T-helper 9 cell (primary cell): ENCODE data around the gene FZD10.

Source experiments
- DNase-seq: peaks from one replicate; pipeline ENCODE4 v3.0.0-alpha.2; 2020

Gene FZD10

DNA sequence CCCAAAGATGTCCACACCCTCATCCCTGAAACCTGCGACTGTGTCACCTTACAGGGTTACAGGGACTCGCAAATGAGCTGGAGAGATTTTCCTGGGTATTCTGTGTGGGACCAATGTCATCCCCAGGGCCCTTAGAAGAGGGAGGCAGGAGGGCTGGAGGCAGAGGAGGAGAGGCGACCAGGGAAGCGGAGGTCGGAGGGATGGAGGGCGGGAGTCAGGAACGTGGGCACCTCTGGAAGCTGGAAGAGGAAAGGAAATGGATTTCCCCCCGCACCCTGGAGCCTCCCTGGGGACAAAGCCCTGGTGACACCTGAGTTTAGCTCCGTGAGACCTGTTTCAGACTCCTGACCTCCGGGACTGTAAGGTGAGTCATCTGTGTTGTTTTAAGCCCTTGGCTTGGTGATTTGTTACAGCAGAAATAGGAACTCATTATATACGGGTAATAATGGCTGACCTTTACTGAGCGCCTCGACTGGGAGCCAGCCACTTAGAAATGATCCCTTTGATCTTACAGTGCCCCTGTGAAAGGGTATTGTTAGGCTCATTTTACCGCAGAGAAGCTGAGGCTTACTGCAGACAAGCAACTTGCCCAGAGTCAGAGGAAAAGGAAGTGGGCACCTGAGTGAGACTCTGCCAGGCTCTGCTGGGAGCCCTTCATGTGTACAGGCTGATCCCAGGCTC is 29.3 kb upstream of the FZD10 start:
- DNase-seq, result no peak

DNA sequence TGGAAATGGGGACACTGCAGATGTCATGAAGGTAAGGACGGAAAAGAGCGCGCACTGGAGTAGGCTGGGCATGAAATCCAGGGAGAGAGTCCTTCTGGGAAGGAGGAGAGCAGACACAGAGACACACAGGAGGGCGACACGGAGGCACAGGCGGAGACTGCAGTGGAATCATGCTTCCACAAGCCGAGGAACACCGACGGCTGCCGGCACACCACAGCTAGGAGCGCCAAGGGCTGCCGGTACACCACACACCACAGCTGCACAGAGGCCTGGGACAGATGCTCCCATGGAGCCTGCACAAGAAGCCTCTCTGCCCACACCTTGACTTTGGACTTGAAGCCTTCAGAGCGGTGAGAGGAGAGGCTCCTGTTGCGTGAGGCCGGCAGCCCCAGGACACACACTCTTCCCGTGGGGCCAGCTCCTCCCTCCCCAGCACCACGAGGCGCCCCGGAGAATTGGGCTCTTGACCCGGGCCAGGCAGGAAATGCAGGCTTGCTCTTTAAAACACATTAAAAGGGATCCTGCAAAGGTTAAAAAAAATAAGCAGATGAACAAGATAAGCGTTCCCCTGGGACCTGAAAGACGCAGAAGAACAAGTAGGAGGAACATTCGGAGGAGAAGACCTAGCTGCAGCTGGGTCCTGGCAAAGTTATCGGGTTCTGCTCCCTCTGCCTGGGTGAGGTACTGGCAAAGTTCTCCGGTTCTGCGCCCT is 28.3 kb upstream of the FZD10 start:
- DNase-seq, result no peak

DNA sequence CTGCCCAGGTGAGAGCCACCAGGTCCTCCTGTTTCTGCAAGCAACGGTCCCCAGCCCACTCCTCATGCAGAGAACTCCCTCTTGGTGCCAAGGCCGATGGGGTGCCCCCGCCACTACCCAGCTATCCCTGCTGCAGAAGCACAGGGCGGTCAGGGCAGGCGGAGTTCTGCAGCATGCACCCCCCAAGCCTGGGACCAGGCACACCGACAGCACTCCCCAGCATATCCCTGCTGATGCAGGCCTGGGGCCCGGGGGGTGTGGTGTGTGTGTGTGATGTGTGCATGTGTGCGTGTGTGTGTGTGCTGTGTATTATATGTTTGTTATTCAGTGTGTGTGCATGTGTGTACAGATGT is 27.7 kb upstream of the FZD10 start:
- DNase-seq, result no peak

DNA sequence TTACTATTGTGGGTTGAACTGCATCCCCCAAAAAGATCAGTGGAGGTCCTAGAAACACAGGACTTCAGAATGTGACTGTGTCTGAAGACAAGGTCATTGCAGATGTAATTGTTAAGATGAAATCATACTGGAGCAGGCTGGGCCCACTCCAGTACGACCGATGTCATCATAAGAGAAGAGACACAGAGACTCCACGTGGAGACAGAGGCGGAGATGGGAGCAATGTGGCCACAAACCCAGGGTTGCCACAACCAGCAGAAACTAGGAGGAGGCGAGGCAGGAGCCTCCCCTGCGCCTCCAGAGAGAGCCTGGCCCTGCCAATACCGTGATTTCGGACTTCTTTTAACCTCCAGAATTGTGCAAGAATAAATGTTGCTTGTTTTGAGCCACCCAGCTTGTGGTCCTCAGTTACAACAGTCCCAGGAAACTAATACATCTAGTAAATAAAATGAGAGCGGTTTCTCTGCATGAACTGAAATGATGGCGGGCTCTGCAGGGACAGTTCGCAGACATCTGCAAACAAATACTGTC is 25.7 kb upstream of the FZD10 start:
- no peak for DNase-seq

DNA sequence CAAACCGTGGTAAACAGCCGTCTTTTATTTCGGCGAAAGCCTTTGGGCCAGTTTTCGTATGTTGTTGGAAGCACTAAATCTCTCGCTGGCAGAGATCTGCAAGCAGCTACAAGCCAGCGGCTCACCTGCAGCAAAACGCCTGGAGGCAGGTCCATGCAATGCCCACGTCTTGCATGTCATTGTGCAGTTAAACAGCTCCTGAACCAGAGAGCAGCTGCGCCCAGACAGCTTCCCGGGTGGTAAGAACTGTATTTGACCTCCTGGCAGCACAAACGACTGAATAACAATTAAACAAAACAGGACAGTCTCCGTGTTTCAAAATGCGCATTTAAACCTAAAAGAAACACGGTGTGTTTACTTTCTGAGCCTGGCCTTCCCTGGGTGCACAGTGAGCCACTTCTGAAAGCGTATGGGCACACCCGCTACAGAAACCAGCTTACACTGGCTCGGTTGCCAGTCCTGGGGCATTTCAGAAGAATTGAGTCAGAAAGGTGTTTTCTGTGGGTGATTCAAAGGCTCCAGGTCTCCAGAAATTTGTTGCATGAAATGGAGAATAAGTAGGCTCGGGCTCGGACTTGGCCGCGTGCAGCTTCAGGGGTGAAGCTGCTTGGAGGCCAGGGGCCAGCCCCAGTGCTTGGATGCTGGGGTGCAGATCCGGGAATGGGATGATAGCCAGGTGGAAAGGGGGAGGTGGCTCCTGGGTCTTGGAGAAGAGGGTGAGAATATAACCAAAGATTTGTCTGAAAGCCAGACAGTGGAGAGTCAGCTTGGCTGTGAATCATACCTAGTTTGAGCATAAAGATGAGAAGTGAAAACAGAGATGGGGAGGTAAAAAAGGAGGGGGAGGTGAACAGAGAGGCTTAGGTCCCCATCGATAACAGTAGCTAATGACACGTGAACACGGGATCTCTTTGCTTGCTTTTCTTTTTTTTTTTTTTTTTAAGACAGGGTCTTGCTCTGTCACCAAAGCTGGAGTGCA is 24.9 kb upstream of the FZD10 start:
- no peak for DNase-seq

DNA sequence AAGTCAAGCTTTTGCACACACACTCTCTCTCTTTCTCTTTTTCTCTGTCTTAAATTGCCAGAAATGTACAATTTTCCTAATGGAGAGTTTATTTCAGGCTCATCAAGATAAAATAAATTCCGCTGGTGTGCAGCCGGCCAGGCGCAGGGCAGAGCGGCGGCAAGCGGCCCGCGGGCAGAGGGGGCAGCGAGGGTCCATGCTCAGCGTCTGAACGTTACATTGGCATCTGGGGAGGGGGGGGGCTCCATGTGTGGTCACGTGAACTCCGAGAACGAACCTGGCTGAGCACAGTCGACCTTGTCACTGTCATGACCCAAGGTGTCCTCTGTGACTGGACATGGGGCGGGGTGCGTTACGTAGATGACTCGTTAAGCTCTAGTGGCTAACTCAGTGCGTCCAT is 23.8 kb upstream of the FZD10 start:
- DNase-seq, result no peak

DNA sequence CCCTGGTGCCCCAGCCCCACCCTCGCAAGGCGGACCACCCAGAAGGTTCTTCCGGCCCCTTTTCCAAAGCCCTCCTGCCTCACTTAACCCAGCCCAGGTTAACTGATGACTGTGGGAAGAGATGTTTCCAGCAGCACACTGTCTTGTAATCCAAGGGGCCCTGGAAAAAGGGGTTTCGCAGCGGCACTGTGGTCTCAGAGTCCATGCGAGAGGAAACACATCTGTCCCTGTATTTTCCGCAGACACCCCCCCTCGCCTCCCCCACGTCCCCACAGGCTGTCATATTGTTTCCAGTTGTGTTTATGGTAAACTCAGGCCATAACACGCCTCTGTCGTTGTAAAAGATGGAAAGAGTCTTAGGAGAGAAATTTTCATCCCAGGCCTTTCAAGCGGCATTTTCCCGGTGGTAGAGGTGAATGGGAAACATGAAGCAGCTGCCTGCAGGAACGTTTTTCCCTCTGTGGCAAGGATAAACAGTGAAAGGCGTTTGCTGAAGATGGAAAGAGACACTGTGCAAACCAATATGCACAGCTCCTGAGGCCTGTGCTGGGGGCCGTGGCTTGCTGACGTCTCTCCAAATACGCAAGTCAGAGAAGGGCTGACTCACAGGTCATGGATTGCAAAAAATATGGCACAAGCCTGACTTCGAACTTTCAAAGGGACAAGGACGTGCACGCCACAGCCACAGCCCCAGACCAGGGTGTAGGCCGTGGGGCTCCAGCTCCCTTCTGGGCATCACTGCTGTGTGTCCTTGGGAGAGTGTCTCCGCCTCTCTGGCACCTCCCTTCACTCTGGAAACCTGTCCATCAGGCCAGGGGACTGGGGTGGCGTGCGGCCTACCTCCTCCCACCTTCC is 22.5 kb upstream of the FZD10 start:
- no peak for DNase-seq

DNA sequence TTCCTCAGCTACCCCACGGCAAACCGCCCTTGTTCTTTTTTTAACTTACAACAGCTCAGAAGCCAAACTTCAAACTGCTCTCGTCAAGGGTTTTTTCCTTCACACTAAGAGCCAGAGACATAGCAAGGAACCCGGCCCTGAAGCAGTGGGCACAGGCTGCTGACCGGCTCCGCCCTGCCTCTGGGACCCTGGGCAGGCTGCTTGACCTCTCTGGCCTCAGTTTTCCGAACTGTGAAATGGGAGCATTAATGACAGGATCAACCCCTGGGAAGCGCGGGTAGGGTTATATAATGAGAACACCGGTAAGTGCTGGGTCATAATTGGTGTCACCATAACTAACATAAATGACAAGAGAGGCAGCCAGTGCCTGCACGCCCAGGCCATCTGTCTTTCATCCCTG is 21.2 kb upstream of the FZD10 start:
- no peak for DNase-seq

DNA sequence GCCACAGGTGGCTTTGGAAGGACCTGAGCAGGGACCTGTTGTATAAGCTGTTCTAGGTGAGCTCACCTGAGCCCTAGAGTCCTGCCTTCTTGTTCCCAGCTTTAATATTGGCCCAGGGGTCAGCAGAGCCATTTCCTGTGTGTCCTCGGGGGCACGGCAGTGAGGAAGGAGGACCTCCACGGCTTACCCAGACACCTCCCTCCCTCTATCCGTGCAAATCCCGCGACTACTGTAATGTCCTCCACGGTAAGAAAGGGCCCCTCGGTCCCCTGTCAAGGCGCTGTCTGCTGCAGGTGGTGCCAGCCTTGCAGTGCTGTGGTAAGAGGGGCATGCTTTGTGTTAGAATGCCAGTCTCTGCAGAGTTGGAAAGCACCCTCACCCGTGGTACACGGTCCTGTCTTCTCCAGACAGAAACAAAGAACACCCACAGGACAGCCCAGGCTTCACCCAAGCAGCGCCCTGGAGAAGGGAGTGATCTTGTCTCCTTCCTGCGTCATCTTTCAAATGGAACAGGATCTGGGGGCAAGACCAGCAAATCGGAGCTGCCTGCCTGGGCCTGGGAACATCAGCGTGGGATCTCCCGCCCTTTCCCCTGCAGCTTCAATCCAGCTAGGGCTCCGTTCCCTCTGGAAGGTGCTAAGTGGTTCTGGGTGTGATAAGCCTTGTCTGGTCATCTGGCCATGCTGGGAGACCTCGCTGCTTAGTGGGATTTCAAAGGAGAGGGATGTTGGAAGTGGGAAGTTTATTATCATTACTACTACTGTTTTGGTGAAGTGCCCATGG is 20.2 kb upstream of the FZD10 start:
- no peak for DNase-seq

DNA sequence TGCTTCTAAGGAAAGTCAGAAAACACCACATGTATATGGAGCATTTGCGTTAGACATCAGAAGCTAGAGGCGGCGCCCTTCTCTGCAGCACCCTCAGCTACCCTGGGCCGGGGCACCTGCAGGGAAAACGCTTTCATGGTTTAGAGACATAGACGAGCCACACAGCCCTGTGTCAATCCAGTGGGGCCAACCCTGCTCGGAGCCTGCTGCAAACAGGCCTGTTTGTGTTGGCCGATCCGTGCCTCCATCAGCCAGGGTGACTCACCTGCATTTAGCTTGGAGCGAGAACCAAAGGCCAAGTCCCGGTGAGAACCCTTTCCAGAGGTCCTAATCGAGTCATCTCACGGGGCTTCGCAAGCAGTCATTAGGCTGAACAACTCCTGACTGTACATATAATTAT is 19.5 kb upstream of the FZD10 start:
- DNase-seq, result no peak

DNA sequence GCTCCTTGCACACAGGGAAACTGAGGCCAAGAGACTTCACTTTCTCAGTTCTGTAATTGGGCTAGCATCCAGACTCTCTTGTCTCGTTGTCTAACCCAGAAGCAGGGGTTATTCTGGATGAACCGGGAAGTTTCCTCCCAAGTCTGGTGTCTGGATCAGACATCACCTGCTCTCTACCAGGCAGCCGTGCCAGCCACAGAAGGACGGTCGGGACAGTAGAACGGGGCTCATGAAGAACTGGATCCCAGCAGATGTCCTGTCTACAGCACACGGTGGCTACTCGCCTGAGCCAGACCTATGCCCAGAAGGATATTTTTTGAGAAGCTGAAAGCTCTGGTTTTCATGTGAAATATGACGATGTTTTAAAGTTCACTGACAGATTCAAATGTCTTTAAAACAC is 19.1 kb upstream of the FZD10 start:
- no peak for DNase-seq

DNA sequence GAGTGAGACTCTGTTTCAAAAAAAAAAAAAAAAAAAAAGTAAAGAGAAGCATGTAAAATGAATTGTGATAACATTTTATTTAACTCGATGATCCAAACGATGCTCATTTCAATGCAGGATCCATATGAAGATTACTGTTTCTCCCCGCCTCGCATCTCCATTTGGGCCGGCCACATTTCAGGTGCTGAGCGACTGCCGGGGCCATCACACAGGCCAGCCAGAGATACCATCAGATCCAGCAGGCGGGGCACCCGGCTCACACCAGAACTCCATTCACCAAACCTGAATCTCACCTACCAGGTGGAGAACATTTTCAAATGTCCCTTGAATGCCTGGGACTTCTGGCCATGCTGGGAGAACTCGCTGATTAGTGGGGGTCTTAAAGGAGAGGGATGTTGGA is 18.0 kb upstream of the FZD10 start:
- DNase-seq, result no peak

DNA sequence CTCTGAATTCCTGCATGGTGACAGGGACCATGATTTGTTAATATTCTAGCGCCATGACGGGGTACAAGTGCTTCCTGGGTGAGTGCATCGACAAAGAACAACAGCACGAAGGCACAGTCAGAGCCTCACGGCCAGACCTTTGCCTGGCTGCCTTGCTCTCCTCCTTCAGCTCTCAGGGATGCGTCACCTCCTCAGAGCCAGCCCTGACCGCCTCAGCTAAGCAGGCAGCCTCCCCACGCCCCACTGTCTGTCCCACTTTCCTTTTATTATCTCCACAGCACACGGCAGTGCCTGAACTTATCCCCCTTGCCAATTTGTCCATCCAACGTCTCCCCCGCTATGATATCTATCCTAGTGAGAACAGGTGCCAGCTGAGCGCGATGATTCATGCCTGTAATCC is 16.5 kb upstream of the FZD10 start:
- DNase-seq, result no peak

DNA sequence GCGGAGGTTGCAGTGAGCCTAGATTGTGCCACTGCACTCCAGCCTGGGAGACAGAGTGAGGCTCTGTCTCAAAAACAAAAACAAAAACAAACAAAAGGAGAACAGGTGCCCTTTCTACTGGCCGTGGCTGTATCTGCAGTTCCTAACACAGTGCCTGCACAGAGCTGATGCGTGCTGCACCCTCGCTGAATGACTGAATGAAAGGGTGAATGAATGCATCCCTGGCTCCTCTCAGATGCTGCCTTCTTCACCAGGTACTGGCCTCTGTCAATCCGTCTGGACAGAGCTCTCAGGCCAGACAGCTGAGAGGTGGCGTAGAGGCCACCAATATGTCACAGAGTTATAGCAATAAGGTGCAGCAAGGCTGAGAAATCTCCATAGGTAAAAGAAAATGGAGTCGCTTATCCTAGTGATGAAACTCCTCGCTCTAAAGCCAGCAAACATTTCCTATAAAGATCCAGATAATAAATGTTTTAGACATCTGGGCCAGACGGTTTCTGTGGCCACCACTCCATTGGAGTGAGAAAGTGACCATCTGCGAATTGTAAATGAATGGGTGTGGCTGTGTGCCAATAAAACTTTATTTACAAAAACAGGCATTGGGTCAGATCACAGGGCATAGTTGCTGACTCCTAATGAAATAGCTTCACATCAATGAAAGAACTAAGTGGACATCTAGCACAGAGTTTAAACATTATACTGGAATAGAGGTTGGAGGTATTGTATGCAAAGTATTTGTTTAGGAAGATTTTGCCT is 15.9 kb upstream of the FZD10 start:
- DNase-seq, result no peak

DNA sequence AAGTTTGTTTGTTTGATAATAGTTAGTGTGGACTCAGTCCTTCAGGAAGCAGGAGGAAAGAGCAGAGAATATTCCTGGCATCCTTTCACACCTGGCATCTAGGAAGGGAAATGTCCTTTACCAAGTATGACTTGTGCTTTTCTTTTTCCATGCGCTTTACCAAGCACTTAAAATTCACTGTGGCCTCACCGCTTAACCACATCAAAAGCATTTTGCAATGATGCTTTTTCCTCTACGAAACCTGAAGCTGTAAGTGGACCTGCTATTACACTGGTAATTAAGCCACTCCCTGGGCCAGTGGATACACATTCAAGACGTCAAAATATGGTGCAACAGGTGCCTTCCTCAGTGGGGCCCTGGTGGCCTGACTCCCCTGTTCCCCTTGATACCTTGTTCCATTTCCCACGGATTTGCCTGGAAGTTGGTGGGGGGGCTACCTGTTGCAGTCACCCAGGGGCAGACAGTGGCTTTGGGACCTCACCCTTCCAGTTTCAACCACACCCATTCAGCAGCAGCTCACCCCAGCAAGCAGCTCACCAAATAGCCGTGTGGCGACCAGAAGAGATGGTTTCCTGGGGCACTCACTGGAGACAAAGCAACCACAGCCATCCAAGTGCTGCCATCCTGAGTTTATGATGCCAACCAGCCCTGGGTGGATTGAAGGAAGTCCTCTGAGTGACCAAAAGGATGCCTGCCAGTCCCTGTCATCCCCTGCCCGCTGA is 14.2 kb upstream of the FZD10 start:
- no peak for DNase-seq

DNA sequence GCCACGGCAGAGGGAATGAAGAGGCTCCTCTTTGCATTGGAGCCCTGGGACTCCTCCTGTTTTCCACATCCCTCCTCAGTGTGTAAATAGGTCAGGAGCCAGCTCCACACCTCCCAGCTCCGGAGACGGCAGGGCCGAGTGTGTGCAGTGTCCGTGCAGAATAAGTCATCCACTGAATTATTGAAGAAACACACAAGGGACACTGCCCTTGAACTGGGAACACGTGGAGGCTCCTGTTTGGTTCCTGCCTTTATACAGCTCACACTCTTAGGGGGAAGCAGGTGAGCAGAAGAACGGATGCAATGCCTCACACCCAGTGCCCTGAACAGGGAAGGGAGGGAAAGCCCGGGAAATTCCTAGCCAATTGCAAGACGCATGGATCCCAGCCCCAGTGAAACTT is 10.4 kb upstream of the FZD10 start:
- no peak for DNase-seq

DNA sequence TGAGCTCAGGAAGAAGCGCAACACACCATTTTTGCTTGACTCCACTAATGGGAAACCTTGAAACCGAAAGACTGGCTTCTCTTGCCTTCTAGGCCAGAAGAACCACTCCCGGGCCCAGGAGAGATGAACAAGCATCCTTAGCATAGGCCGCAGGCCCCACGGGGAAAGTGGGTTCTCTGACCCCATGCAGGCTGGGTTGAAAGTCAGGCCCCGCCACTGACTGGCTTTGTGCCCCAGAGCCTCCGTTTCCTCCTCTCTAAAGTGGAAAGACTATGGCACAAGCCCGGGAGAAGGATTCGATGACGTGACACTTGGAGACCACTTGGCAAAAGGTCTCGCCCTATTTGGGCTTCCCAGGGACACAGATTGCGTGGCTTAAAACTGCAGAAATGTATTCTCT is 9.9 kb upstream of the FZD10 start:
- DNase-seq, result no peak

DNA sequence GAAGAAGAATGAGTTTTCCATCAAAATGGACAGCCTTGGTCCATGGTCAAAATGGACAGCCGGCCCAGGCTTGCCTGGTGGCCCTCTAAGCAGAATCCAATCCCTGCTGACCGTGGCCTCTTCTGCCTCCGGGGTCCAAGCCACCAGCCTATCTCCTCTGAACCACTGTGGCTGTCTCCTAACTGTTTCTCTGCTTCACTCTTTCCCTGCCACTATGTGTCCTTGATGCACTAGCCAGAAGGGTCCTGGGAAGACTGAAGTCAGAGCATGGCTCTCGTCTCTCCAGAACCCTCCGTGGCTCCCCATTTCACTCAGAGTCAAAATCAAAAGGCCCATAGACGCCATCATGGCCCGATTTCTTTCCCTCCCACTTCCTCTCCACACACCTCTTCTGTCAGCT is 8.5 kb upstream of the FZD10 start:
- no peak for DNase-seq

DNA sequence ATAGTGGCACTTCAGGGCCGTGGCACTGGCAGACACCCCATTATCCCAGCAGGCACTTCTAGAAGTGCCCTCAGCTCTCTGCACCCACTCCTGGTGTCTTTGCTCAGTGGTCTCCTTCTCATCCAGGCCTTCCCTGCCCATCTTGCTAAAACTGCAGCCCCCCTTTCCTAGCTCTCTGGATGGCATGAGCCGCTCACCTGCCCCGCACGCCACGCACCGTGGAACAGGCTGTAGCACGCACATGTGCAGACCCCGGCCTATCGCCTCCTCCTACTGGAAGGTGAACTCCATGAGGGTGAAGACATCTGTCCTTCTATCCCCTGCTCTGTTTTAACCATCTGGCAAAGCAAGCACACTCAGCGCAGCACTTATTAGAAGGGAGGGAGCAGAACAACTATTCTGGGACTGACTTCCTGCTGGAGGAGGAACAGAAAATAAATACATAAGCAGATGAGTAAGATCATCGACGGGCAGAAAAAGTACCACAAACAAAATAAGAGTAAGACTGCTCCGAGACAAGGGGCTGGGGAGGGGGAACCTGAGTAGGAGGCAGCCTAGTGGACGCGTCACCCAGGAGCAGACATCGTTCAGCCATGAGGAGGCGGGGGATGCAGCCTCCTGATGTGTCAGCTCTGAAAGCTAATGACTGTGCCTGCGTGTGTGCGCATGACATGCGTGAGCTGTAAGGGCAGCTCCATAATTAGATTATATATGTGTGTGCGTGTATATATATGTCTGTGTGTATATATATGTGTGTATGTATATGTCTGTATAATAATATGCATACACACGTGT is 7.8 kb upstream of the FZD10 start:
- DNase-seq, result no peak
